Lower lobe of right lung (tissue), 2 donors: ENCODE data around the gene HDHD3. TPM values are rescaled to one million over a fixed set of nuclear protein-coding genes. Genes with fewer than 3 reads are reported as not detected.
"Not testable (repeated sequence)": the region's sequence is repeated elsewhere in the genome, so short reads cannot be mapped to it uniquely, and the experiment has no call there.

Source experiments
- ATAC-seq, 2 donors: fragments of 200-7000 bp; cut with Tn5 transposase; one replicate each; pipeline ENCODE4 v1.9.1; 2020 to 2022; ENCODE audit warnings: mild to moderate bottlenecking in 2 of 2, moderate library complexity in 2 of 2
- DNase-seq: peaks from one replicate; pipeline ENCODE4 v3.0.0-alpha.2; 2020
- H3K27ac ChIP-seq: fragments of 200-600 bp; one replicate; pipeline ENCODE4 v1.8.0; 2022
- H3K27me3 ChIP-seq: fragments of 200-600 bp; one replicate; pipeline ENCODE4 v1.8.0; 2022; ENCODE audit warnings: low read depth
- H3K36me3 ChIP-seq: fragments of 200-600 bp; one replicate; pipeline ENCODE4 v1.8.0; 2022; ENCODE audit warnings: mild to moderate bottlenecking
- H3K4me1 ChIP-seq: fragments of 200-600 bp; one replicate; pipeline ENCODE4 v1.8.0; 2022
- H3K4me3 ChIP-seq: fragments of 200-600 bp; one replicate; pipeline ENCODE4 v1.8.0; 2022; ENCODE audit warnings: mild to moderate bottlenecking
- H3K9me3 ChIP-seq: fragments of 200-600 bp; one replicate; pipeline ENCODE4 v1.8.0; 2022
- intact Hi-C: fragments of 100-400 bp; cut with DNase I; formaldehyde crosslinking; loops from one replicate; pipeline ENCODE4 v1.11.0; 2022
- total RNA-seq: library from RNA; stranded (reverse); fragmentation: NEBNext Ultra II Directional; extraction: Animal tissue kit (Norgen Biotek cat#: 25700); gene quantifications from one replicate; pipeline ENCODE4 v1.2.1, GENCODE V29; 2021
- TF ChIP-seq, protein P1 (sequence below): fragments of 200-600 bp; IDR thresholded peaks from one replicate; pipeline ENCODE4 v1.8.0; 2022; ENCODE audit warnings: antibody characterized with exemption, mild to moderate bottlenecking
- donor health status: DM: no; HTN: yes; CAD: no; lungs with severe emphysema.

The HDHD3 gene
- total RNA-seq, 1 donor from 2014 or later, result 9.3 TPM

DNA sequence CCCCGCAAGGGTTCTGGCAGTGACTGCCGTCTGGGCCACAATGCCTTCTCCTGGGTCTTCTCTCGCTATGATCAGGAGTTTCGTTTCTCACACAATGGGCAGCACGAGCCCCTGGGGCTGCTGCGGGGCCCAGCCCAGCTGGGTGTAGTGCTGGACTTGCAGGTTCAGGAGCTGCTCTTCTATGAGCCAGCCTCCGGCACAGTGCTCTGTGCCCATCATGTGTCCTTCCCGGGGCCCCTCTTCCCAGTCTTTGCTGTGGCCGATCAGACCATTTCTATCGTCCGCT lies 7.0 kb downstream of the HDHD3 start:
- DNase-seq, result no peak
- intact Hi-C loops, result no loop called here
- no peak for ATAC-seq
- H3K4me3 ChIP-seq, result no peak overlapping the region
- H3K36me3 ChIP-seq, result peaks cover 9% of the 10 kb centered on the region
- H3K27me3 ChIP-seq, result no peaks in the 10 kb centered on the region
- no peak overlapping the region for H3K27ac ChIP-seq
- TF ChIP-seq, protein P1, sequence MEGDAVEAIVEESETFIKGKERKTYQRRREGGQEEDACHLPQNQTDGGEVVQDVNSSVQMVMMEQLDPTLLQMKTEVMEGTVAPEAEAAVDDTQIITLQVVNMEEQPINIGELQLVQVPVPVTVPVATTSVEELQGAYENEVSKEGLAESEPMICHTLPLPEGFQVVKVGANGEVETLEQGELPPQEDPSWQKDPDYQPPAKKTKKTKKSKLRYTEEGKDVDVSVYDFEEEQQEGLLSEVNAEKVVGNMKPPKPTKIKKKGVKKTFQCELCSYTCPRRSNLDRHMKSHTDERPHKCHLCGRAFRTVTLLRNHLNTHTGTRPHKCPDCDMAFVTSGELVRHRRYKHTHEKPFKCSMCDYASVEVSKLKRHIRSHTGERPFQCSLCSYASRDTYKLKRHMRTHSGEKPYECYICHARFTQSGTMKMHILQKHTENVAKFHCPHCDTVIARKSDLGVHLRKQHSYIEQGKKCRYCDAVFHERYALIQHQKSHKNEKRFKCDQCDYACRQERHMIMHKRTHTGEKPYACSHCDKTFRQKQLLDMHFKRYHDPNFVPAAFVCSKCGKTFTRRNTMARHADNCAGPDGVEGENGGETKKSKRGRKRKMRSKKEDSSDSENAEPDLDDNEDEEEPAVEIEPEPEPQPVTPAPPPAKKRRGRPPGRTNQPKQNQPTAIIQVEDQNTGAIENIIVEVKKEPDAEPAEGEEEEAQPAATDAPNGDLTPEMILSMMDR, result no peak
- H3K4me1 ChIP-seq, result no peaks in the 10 kb centered on the region
- no peaks in the 10 kb centered on the region for H3K9me3 ChIP-seq

DNA sequence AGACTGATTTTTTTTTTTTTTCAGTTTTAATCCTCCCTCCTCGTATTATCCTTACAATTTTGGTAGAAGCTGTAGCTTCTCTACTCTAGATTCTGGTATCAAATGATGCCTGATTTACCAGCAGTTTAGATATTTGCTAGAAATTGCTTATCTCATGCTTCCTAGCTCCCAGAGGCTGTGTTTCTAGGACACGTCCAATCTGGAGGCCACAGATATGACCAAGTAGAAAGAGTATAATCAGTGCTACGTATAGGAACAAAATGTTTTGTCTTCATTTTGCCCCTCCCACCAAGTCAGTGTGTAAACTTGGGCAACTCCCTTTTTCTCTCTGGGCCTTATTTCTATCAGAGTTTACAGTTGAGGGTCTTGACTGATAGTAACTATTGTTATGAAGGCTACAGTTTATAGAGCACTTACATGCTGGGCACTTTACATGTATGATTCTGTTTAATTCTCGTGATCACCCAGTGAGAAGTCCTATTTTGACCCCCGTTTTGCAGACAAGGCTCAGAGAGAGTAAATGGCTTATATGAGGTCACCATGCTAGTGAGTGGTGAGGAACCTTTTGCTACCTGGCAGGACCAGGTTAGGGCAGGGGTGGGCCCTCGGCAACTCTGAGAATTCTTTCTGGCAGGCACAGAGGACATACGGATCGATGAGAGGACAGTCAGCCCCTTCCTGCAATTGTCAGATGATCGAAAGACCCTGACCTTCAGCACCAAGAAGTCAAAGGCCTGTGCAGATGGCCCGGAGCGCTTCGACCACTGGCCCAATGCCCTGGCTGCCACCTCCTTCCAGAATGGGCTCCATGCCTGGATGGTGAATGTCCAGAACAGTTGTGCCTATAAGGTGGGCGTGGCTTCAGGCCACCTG lies 7.6 kb downstream of the HDHD3 start:
- intact Hi-C loops, result no loop called here
- Histone ChIP-seq H3K9me3 (no peaks in the 10 kb centered on the region), H3K4me1 (no peaks in the 10 kb centered on the region), H3K27ac (no peak overlapping the region), H3K27me3 (no peaks in the 10 kb centered on the region), H3K4me3 (no peak overlapping the region), H3K36me3 (peaks cover 6% of the 10 kb centered on the region)
- no peak for ATAC-seq
- TF ChIP-seq, protein P1, result no peak
- no peak for DNase-seq

DNA sequence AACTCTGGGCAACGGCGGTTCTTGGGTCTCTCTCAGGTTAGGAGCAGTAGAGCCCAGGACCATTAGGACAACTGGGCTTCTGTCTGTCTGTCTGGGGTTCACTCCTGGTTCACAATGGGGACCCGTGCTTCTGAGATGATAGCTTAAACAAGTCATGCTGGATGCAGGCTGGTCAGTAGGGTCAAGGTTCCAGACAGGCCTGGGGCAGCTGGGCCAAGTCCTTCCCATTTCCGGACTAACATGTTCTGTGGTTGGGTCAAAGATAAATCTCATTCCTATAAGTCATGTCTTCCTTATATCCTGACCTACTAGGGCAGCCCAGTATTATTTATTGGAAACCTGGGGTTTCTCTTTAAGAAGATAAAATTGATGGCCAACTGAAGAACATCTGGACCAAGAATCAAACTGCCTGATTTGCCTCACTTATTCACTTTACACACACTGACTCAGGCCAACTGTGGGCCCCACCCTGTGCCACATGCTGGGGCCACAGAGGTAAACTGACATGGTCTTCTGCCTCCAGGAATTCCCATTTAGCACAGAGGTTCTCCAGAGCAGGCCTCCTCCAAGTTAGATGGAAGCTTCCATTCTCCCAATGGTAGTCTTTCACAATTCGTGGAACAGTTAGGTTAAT lies 8.3 kb downstream of the HDHD3 start:
- Histone ChIP-seq H3K27ac (no peak overlapping the region), H3K27me3 (no peaks in the 10 kb centered on the region), H3K4me3 (no peak overlapping the region), H3K36me3 (no peaks in the 10 kb centered on the region), H3K9me3 (no peaks in the 10 kb centered on the region), H3K4me1 (no peaks in the 10 kb centered on the region)
- DNase-seq (no peak), ATAC-seq (no peak)
- TF ChIP-seq, protein P1, result no peak
- intact Hi-C loops, result no loop called here

GRCh38 chr9:113365652-113366051 lies 11.1 kb downstream of the HDHD3 start:
- not testable (repeated sequence) for H3K27me3 ChIP-seq, H3K36me3 ChIP-seq

DNA sequence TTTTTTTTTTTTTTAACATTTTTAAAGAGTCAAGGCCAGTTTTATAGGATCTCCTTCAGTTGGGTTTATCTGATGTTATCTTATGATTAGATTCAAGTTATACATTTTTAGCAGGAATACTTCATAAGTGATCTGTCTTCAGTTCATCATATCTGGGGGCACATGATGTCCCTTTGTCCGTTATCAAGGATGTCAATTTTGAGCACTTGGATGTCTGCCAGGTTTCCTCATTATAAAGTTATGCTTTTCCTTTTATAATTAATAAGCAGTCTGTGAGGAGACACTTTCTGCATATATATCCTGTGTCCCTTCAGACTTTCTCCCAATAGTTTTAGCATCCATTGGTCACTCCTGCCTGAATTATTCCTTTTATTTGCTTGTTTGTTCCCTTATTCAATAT lies 11.8 kb downstream of the HDHD3 start:
- intact Hi-C loops, result no loop called here

More at GRCh38 chr9:113365652-113366051, 11.1 kb downstream of the HDHD3 start:
- H3K4me1 ChIP-seq, ATAC-seq, intact Hi-C loops, H3K27ac ChIP-seq, H3K4me3 ChIP-seq, H3K9me3 ChIP-seq: not testable (repeated sequence)
- peak; percentile 59 for DNase-seq

More for the DNA sequence above, 11.8 kb downstream of the HDHD3 start:
- Histone ChIP-seq H3K4me1 (no peaks in the 10 kb centered on the region), H3K27me3 (no peaks in the 10 kb centered on the region), H3K27ac (no peak overlapping the region), H3K36me3 (peaks cover 4% of the 10 kb centered on the region), H3K4me3 (no peak overlapping the region), H3K9me3 (no peaks in the 10 kb centered on the region)
- ATAC-seq, result no peak
- DNase-seq, result no peak
- TF ChIP-seq, protein P1, result no peak
